GM18505 (cell line): Measurements from ENCODE around the gene CPA5.

Experiments
- ATAC-seq: cut with Tn5 transposase; IDR thresholded peaks from one replicate; pipeline ENCODE4 v1.9.1; 2021; ENCODE audit not compliant: unreplicated experiment
- POLR2A ChIP-seq: IDR thresholded peaks from 4 replicates; pipeline ENCODE4 v1.6.1; 2011; ENCODE audit warnings: borderline replicate concordance; ENCODE audit not compliant: insufficient read depth, insufficient read length; ENCODE audit errors: extremely low read depth

CPA5 gene

DNA sequence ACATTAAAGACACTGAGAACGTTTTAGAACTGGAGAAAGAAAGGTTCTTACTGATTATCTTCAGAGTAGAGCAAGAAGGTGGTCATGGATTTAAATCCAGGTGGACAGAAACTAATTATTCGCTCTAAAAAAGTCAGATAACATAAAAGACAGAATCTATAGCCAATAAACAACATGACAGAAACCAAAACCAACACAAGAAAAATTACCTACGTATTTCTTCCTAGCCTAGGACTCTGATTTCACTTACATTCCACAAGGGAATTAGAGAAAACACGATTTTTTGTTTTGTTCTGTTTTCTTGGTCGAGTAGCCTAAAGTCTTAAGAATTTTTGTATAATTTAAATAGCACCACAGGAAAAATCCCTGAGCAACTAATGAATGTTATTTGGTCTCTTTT is 50.8 kb downstream of the CPA5 start:
- no peak for TF ChIP-seq POLR2A
- no peak for ATAC-seq

DNA sequence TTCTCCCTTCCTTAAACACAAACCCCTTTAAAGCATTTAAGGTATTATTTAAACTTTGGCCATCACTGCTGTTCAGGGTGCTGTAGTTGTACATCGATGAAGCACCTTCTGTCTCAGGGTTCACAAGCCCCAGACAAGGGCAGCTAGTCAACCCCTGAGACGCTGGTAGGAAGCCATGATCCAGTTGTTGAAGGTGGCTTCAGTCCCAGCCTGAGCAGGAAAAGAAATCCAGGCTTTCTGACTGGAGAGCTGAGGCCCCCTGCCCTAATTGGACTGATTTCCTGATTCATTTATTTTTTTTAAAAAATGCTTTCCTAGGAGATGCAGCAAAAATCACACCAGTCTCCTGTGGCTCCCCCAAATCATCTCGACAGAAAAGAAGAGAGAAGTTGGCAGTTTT is 51.5 kb downstream of the CPA5 start:
- TF ChIP-seq POLR2A = no peak
- no peak for ATAC-seq

DNA sequence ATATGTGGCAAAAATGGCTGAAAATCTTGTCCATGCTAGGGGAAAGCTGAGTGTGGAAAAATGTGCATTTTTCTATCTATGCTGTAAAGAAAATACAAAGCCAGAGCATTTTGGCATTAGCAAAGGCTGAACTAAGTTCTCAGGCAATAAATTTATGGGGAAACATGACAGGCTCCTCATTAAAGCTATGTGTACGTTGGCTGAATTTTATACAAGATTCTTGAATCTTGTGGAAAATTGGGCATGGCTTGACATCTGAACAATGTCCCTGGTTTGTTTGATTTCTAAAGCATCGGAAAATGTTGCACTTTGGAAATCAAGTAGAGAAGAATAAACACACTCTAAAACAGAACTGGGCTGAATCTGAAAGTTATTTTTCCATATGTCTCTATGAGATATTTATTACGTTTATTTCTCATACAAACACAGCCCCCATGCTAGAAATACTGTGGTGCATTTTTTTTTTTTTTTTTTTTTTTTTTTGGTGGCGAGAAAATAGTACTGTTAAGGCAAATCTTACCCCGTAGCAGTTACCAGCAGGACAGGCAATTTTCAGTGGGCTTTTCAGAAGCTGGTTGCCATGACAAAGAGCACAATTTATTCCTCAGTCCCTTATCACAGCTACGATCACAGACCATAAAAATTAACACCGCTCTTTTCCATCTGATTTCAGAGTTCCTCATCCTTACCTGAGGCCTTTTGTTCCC is 52.6 kb downstream of the CPA5 start:
- no peak for ATAC-seq
- no peak for TF ChIP-seq POLR2A

- TF ChIP-seq POLR2A = no peak
- ATAC-seq = no peak
Observed at GRCh38 chr7:130397758-130398073, 53.1 kb downstream of the CPA5 start.

GRCh38 chr7:130398526-130399090 is 54.0 kb downstream of the CPA5 start:
- no peak for TF ChIP-seq POLR2A
- ATAC-seq = no peak

DNA sequence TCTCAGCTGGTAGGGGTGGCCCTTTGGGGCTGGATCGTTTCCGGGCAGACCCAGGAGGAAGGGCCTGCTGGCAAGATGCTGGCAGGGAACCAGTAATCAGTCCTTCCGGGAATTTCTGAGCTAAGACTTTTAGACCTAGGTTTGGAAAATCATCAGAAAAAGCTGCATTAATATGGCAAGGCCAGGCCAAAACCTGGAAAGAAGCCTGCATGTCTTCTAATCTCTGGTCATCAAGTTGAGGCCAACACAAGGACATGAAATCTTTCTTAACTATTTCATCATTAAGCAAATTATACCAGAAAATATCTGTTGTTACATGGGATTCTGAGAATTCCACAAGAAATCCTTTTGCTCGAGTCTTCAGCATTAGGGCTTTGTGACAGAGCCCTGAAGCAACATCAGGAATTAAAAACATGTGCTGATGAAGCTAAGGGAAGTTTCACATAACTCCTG is 55.5 kb downstream of the CPA5 start:
- TF ChIP-seq POLR2A = no peak
- no peak for ATAC-seq

DNA sequence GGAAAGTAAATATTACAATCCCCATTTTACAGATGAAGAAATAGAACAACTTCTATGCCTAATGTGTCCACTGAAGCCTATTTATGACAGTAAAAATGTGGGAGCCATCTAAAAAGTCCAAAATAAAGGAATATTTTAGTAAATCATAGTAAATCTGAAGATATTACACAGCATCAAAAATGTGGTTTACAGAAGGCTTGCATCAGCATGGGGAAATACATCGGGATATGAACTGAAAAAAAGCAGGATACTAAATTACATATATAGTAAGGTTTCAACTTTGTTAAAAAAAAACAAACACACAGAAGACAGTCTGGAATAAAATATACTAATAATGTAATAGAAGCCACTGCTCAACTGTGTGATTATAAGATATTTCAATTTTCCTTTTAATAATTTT is 56.5 kb downstream of the CPA5 start:
- no peak for TF ChIP-seq POLR2A
- ATAC-seq = no peak

DNA sequence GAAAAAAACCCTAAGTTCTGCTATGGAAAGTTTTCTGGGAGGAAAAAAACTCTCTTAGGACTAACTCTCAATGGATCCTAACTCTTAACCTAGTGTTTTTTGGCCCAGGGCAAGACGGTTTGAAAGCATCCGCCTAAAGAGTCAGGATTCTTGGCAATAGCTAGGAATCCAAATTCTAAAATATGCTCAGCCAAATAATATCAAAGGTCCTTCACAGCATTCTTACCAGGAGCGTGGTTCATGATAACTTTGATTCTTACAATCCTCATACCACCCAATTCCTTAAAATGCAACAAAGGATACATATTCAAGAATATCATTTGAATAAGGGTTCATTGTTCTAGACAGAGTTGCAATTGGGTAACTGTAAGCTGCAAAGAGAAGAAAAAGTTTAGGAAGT is 57.0 kb downstream of the CPA5 start:
- TF ChIP-seq POLR2A = no peak
- no peak for ATAC-seq

- ATAC-seq = no peak
- no peak for TF ChIP-seq POLR2A
Observed at GRCh38 chr7:130405003-130405402, 60.4 kb downstream of the CPA5 start.

- no peak for ATAC-seq
- no peak for TF ChIP-seq POLR2A
Observed at GRCh38 chr7:130409067-130409711, 64.6 kb downstream of the CPA5 start.

DNA sequence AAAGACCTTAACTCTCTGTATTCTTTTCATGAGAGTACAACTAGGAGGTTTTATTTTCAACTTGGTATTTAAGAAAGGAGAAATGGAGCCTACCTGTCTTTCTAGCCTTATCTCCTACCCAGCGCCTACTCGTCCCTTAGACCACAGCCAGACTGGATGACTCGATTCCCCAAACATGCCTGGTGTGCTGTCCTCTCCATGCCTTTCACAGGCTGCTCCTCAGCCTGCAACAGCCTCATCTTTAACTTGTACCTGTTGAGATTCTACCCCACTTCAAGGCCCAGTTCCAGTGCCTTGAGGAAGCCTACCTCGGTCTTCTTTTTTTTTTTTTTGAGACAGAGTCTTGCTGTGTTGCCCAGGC is 65.1 kb downstream of the CPA5 start:
- ATAC-seq = no peak
- no peak for TF ChIP-seq POLR2A

DNA sequence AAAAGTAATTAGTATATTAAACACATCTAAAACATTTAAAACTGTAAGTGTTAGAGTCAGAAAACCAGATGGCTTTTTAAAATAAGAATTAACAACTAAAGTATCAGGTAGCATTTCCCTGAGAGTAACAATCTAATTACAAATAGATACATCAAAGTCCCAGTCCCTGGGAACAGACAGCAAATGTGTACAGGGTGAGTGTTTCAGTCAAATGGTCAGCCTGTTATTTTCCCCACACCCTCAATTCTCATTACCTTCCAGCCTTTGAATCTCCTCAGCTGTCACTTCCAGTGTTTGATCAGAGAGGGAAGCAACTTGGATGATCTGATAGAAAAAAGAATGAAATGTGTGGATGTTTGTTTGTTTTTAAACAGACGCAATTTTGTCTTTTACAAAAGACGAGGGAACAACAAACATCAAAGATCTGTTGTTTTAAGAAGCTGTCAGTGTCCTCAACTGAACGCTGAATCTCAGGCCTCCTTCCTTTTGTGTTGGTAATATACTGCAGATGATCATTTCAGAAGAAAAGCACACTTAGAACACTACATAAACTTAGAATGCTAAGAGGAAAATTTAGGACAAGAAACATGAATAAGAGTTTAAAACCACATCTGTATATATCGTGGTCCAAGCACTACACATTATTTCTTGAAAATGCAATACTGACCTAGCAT is 66.4 kb downstream of the CPA5 start:
- TF ChIP-seq POLR2A = no peak
- no peak for ATAC-seq

GRCh38 chr7:130413201-130413600 is 68.6 kb downstream of the CPA5 start:
- no peak for ATAC-seq
- TF ChIP-seq POLR2A = no peak

DNA sequence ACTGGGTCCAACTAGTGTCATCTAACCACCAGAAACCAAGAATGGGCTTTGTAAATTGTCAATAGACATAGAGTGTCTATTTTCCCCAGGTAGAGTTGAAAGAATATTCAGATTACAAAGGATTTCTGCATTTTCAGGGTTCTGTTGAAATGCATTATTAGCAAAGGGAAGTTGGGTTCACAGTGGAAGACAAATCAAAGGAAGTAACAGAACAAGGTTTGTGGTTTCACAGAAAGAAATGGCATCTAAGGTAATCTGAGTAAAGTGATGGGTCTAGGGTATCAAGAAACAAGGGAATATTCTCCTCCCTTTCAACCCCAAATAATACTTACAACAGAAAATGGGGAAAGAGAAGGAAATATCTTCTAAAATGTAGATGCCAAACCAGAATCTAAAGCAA is 70.4 kb downstream of the CPA5 start:
- no peak for ATAC-seq
- no peak for TF ChIP-seq POLR2A
